Stimulated activated CD4-positive, alpha-beta T cell treated with anti-CD3 and anti-CD28 coated beads, Interleukin-1b, Interleukin-23, amount 100 ng/mL, for 24 hours (primary cell): ENCODE data around the gene PNPLA8.
A peak's percentile ranks its signal among the peaks of the same experiment; 100 is the strongest.
"Not testable (repeated sequence)": the region's sequence is repeated elsewhere in the genome, so short reads cannot be mapped to it uniquely, and the experiment has no call there.

Source experiments
- DNase-seq, 4 experiments: peaks; one replicate each; pipeline ENCODE4 v3.0.0-alpha.2; 2020; ENCODE audit warnings: low read depth in 4 of 4, low spot score in 1 of 4

Gene PNPLA8

GRCh38 chr7:108479751-108480150, 46.2 kb downstream of the PNPLA8 start:
- DNase-seq, result no peak

- DNase-seq, result no peak
Measured at GRCh38 chr7:108479118-108479517, 46.8 kb downstream of the PNPLA8 start.

GRCh38 chr7:108468246-108468645, 57.7 kb downstream of the PNPLA8 start:
- DNase-seq, result no peak

GRCh38 chr7:108467391-108467790, 58.5 kb downstream of the PNPLA8 start:
- no peak for DNase-seq

- DNase-seq, result not testable (repeated sequence)
Measured at GRCh38 chr7:108466322-108466721, 59.6 kb downstream of the PNPLA8 start.

- DNase-seq, result no peak
Measured at GRCh38 chr7:108464743-108465142, 61.2 kb downstream of the PNPLA8 start.

- DNase-seq, result no peak
Measured at GRCh38 chr7:108463613-108464012, 62.3 kb downstream of the PNPLA8 start.

- DNase-seq, result no peak
Measured at GRCh38 chr7:108461840-108462239, 64.1 kb downstream of the PNPLA8 start.

GRCh38 chr7:108460964-108461363, 65.0 kb downstream of the PNPLA8 start:
- no peak for DNase-seq

- no peak for DNase-seq
Measured at GRCh38 chr7:108459922-108460551, 65.9 kb downstream of the PNPLA8 start.

GRCh38 chr7:108457871-108458270, 68.1 kb downstream of the PNPLA8 start:
- no peak for DNase-seq

GRCh38 chr7:108456845-108457540, 68.9 kb downstream of the PNPLA8 start:
- no peak for DNase-seq

GRCh38 chr7:108455998-108456677, 69.8 kb downstream of the PNPLA8 start, which contains the start of gene NRCAM:
Gene NRCAM (minus strand): TSS chr7:108456436. CDS start chr7:108240064, 216,372 bp downstream.
- peak in 1 of 4 experiments; percentile 20 for DNase-seq

- no peak for DNase-seq
Measured at GRCh38 chr7:108455551-108455997, 70.4 kb downstream of the PNPLA8 start.

- no peak for DNase-seq
Measured at GRCh38 chr7:108454674-108455550, 71.0 kb downstream of the PNPLA8 start.

- no peak for DNase-seq
Measured at GRCh38 chr7:108454317-108454673, 71.6 kb downstream of the PNPLA8 start.

- DNase-seq, result no peak
Measured at GRCh38 chr7:108453320-108453719, 72.6 kb downstream of the PNPLA8 start.

GRCh38 chr7:108452707-108453106, 73.2 kb downstream of the PNPLA8 start:
- DNase-seq, result no peak

- DNase-seq, result no peak
Measured at GRCh38 chr7:108451296-108451848, 74.6 kb downstream of the PNPLA8 start.

GRCh38 chr7:108450160-108450559, 75.8 kb downstream of the PNPLA8 start:
- no peak for DNase-seq

GRCh38 chr7:108449521-108449920, 76.4 kb downstream of the PNPLA8 start:
- no peak for DNase-seq
